ENCODE data around the gene OR10D3. TPM values are rescaled to one million over a fixed set of nuclear protein-coding genes. Genes with fewer than 3 reads are reported as not detected.
A peak's percentile ranks its signal among the peaks of the same experiment; 100 is the strongest.
"Not testable (repeated sequence)": the region's sequence is repeated elsewhere in the genome, so short reads cannot be mapped to it uniquely, and the experiment has no call there.

OR10D3 gene
- total and polyA plus RNA-seq, 11 donors: not detected

DNA sequence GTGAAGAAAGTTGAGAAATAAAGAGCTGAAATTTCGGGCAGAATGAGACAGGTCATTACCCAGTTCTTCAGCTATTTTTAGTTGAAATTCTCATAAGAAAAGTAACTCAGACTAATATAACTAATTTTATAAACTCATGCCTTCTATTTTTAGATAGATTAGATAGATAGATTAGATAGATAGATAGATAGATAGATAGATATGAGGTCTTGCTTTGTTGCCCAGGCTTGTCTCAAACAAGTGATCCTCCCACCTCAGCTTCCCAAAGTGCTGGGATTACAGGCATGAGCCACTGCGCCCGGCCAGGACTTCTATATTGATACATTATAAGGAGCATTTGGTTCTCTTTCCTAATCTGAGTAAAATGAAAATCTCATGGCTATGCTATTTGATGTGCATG lies 30.9 kb downstream of the OR10D3 start:
- Histone ChIP-seq H3K9me3 (no peaks in the 10 kb centered on the region), H3K27ac (no peak overlapping the region), H3K4me3 (no peak overlapping the region), H3K36me3 (no peaks in the 10 kb centered on the region), H3K27me3 (peaks cover 0 to 4% (median 0%) of the 10 kb centered on the region in 9 donors), H3K4me1 (no peaks in the 10 kb centered on the region)
- ATAC-seq (no peak), DNase-seq (no peak)
- intact Hi-C loops (cut with DNase I): no loop called here
- 73 to 84% (median 80%) methylated on average over 3 of the region's 3 CpGs for WGBS, 4 donors
- TF ChIP-seq, protein P1, sequence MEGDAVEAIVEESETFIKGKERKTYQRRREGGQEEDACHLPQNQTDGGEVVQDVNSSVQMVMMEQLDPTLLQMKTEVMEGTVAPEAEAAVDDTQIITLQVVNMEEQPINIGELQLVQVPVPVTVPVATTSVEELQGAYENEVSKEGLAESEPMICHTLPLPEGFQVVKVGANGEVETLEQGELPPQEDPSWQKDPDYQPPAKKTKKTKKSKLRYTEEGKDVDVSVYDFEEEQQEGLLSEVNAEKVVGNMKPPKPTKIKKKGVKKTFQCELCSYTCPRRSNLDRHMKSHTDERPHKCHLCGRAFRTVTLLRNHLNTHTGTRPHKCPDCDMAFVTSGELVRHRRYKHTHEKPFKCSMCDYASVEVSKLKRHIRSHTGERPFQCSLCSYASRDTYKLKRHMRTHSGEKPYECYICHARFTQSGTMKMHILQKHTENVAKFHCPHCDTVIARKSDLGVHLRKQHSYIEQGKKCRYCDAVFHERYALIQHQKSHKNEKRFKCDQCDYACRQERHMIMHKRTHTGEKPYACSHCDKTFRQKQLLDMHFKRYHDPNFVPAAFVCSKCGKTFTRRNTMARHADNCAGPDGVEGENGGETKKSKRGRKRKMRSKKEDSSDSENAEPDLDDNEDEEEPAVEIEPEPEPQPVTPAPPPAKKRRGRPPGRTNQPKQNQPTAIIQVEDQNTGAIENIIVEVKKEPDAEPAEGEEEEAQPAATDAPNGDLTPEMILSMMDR (IDR thresholded peaks at IDR 0.05): no peak
- no peak for TF ChIP-seq POLR2A (IDR thresholded peaks at IDR 0.05)

DNA sequence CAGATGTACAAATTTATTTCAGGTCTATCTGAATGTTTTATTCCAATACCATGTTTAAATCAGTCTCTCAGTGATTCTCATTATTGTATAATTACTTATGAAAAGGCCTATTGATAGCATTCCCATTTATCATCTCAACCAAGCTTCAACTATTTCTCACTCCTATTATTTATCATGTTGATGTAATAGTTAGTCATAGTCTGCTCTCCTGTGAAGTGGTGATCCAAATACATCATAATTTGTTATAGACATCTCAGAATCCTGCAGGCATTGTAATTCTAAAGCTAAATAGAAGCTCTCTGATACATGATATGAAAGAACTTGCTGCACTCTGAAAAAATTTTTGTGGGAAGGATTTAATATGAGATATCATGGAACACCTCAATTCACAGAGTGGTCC lies 36.0 kb downstream of the OR10D3 start:
- Histone ChIP-seq H3K4me1 (no peaks in the 10 kb centered on the region), H3K36me3 (no peaks in the 10 kb centered on the region), H3K9me3 (no peaks in the 10 kb centered on the region), H3K27ac (no peak overlapping the region), H3K27me3 (no peaks in the 10 kb centered on the region), H3K4me3 (no peak overlapping the region)
- no peak for DNase-seq
- intact Hi-C loops (cut with DNase I): no loop called here
- ATAC-seq: no peak
- TF ChIP-seq POLR2A (IDR thresholded peaks at IDR 0.05): no peak
- TF ChIP-seq, protein P1 (IDR thresholded peaks at IDR 0.05): no peak

DNA sequence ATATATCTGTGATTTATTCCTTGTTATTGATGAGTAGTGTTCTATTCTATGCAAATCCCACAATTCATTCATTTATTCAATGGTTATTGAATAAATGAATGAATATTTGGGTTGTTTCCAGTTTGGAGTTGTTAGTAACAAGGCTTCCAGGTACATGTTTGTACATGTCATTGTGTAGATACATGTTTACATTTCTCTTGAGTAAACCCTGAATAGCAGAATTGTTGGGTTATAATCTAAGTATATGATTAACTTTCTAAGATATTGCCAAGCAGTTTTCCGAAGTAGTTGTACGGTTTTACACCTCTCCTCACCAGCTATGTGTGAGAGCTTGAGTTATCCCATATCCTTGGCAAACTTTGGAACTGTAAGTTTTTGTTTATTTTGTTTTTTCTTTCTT lies 39.3 kb downstream of the OR10D3 start:
- Histone ChIP-seq H3K4me3 (no peak overlapping the region), H3K36me3 (no peaks in the 10 kb centered on the region), H3K27me3 (peaks cover 0 to 3% (median 0%) of the 10 kb centered on the region in 9 donors), H3K9me3 (no peaks in the 10 kb centered on the region), H3K27ac (no peak overlapping the region), H3K4me1 (no peaks in the 10 kb centered on the region)
- DNase-seq (no peak), ATAC-seq (no peak)
- intact Hi-C loops (cut with DNase I): no loop called here
- 80 to 94% (median 88%) methylated on average over 2 of the region's 2 CpGs for WGBS, 4 donors
- TF ChIP-seq, protein P1 (IDR thresholded peaks at IDR 0.05): no peak
- no peak for TF ChIP-seq POLR2A (IDR thresholded peaks at IDR 0.05)

DNA sequence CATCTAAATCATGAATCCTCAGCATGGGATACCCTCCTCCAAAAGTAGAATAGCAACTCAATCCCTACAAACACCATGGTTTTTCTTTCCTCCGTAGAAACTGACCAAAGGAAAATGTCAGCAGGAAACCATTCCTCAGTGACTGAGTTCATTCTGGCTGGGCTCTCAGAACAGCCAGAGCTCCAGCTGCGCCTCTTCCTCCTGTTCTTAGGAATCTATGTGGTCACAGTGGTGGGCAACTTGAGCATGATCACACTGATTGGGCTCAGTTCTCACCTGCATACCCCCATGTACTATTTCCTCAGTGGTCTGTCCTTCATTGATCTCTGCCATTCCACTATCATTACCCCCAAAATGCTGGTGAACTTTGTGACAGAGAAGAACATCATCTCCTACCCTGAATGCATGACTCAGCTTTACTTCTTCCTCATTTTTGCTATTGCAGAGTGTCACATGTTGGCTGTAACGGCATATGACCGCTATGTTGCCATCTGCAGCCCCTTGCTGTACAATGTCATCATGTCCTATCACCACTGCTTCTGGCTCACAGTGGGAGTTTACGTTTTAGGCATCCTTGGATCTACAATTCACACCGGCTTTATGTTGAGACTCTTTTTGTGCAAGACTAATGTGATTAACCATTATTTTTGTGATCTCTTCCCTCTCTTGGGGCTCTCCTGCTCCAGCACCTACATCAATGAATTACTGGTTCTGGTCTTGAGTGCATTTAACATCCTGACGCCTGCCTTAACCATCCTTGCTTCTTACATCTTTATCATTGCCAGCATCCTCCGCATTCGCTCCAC lies 41.7 kb downstream of the OR10D3 start:
- H3K27me3 ChIP-seq; H3K9me3 ChIP-seq; H3K4me3 ChIP-seq; intact Hi-C loops (cut with DNase I); H3K4me1 ChIP-seq; DNase-seq; H3K36me3 ChIP-seq: not testable (repeated sequence)
- H3K27ac ChIP-seq: peak overlapping the region in 1 of 12 donors; percentile 57
- ATAC-seq: peak in 2 of 4 donors; percentile 37 to 56
- WGBS, 4 donors: 59 to 68% (median 63%) methylated on average over 9 of the region's 9 CpGs

DNA sequence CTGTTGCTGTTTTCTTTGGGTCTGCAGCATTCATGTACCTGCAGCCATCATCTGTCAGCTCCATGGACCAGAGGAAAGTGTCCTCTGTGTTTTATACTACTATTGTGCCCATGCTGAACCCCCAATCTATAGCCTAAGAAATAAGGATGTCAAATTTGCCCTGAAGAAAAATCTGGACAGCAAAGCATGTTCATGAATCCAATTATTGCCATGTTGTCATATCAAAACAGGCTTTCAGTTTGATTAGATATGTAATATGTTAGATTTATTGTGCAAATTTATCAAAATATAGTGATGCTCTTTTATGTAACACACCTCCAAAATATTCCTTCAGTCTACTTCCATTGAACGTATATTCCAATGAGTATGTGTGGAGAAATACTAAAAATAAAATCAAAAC lies 42.3 kb downstream of the OR10D3 start:
- TF ChIP-seq, protein P1 (IDR thresholded peaks at IDR 0.05): no peak
- TF ChIP-seq POLR2A (IDR thresholded peaks at IDR 0.05): no peak
- H3K36me3 ChIP-seq: no peaks in the 10 kb centered on the region
- H3K4me3 ChIP-seq: no peak overlapping the region
- H3K27me3 ChIP-seq: peaks cover 0 to 3% (median 0%) of the 10 kb centered on the region in 9 donors
- DNase-seq (no peak), ATAC-seq (no peak)
- H3K27ac ChIP-seq: no peak overlapping the region
- 83 to 88% (median 86%) methylated on average over 1 of the region's 1 CpG for WGBS, 4 donors
- intact Hi-C loops (cut with DNase I): no loop called here
- no peaks in the 10 kb centered on the region for H3K9me3 ChIP-seq
- H3K4me1 ChIP-seq: no peaks in the 10 kb centered on the region

Measured in heart left ventricle (tissue), 16 donors.